Tibial nerve (tissue), 3 donors: ENCODE measurements around the gene NPHS1.

Source experiments
- POLR2A ChIP-seq, 2 donors: fragments of 450-650 bp; IDR thresholded peaks; one replicate each; pipeline ENCODE4 v1.6.1; 2017; ENCODE audit warnings: antibody characterized with exemption in 2 of 2, mild to moderate bottlenecking in 2 of 2, moderate library complexity in 2 of 2
- TF ChIP-seq, protein P1 (sequence below), 5 experiments: fragments of 200-600 bp in 3 of 5; fragments of 450-650 bp in 2 of 5; sonication (generic) in 3 of 5; IDR thresholded peaks; one replicate each; pipeline ENCODE4 v1.5.1; 2016 to 2019; ENCODE audit warnings: antibody characterized with exemption in 5 of 5, mild to moderate bottlenecking in 3 of 5, moderate library complexity in 2 of 5

DNA sequence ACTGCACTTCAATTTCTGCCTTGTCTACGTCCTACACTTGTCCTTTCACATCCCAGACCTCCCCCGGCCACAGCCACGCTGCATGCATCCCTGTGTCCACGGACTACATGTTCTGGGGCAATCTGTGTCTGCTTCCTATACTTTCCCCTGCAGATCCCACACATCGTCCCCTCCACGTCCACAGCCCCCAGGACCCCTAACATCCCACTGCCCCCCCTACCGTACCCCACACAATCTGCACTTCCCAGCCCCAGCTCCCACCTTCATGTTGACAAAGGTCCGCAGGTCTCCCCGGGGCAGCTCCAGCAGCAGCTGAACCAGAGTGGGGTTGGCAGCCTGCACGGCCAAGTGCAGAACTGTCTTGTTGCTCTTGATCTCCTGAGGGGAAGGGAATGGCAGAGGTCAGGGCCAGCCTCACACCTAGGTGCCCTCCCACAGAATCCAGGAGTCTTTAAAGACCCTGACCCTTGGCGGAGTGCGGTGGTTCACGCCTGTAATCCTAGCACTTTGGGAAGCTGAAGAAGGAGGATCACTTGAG lies 37.9 kb upstream of the NPHS1 start:
- TF ChIP-seq, protein P1, sequence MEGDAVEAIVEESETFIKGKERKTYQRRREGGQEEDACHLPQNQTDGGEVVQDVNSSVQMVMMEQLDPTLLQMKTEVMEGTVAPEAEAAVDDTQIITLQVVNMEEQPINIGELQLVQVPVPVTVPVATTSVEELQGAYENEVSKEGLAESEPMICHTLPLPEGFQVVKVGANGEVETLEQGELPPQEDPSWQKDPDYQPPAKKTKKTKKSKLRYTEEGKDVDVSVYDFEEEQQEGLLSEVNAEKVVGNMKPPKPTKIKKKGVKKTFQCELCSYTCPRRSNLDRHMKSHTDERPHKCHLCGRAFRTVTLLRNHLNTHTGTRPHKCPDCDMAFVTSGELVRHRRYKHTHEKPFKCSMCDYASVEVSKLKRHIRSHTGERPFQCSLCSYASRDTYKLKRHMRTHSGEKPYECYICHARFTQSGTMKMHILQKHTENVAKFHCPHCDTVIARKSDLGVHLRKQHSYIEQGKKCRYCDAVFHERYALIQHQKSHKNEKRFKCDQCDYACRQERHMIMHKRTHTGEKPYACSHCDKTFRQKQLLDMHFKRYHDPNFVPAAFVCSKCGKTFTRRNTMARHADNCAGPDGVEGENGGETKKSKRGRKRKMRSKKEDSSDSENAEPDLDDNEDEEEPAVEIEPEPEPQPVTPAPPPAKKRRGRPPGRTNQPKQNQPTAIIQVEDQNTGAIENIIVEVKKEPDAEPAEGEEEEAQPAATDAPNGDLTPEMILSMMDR (IDR thresholded peaks at IDR 0.05), result no peak
- TF ChIP-seq POLR2A (IDR thresholded peaks at IDR 0.05), result no peak
